ENCODE data around the gene NR1D1. TPM values are rescaled to one million over a fixed set of nuclear protein-coding genes. Genes with fewer than 3 reads are reported as not detected.

NR1D1 gene
- total and polyA plus RNA-seq, 2 of the 13 experiments (the other 11 are each of a cell fraction or from before 2014, with no cell fraction given), result 2.1 to 2.7 TPM

GRCh38 chr17:40100419-40100668 is at the start of gene NR1D1 (continued):
- TF ChIP-seq REXO4 (CRISPR knock-in tag; IDR thresholded peaks at IDR 0.05; ENCODE audit: borderline replicate concordance) (no peak), KLF9 (CRISPR knock-in tag; IDR thresholded peaks at IDR 0.05; ENCODE audit: low read depth) (0 out of 2 replicates have a peak, but pooled peaks have one; percentile 74), ZNF20 (CRISPR knock-in tag; IDR thresholded peaks at IDR 0.05) (no peak), ZNF10 (CRISPR knock-in tag; IDR thresholded peaks at IDR 0.05; ENCODE audit: borderline replicate concordance, low read depth) (no peak), ZNF275 (CRISPR knock-in tag; IDR thresholded peaks at IDR 0.05; ENCODE audit: borderline replicate concordance) (no peak), RNF2 (conservative IDR thresholded peaks at IDR 0.05; ENCODE audit: low read depth) (peak; percentile 75), ZNF33B (CRISPR knock-in tag; IDR thresholded peaks at IDR 0.05) (no peak), HBP1 (CRISPR knock-in tag; IDR thresholded peaks at IDR 0.05; ENCODE audit: low read depth) (no peak), HOXD1 (CRISPR knock-in tag; IDR thresholded peaks at IDR 0.05) (no peak), ZNF260 (CRISPR knock-in tag; IDR thresholded peaks at IDR 0.05; ENCODE audit: borderline replicate concordance, low read depth) (0 out of 2 replicates have a peak, but pooled peaks have one; percentile 48), HOXA5 (CRISPR knock-in tag; IDR thresholded peaks at IDR 0.05) (no peak), NCOR1 (IDR thresholded peaks at IDR 0.05; ENCODE audit: borderline replicate concordance, low read length) (no peak), ZNF619 (CRISPR knock-in tag; IDR thresholded peaks at IDR 0.05) (no peak; the same call in 1 of the 2 replicates), NCOA2 (CRISPR knock-in tag; IDR thresholded peaks at IDR 0.05) (no peak), ZNF180 (CRISPR knock-in tag; IDR thresholded peaks at IDR 0.05; ENCODE audit: borderline replicate concordance, low read depth) (no peak), ZNF660 (CRISPR knock-in tag; IDR thresholded peaks at IDR 0.05; ENCODE audit: borderline replicate concordance, low read depth) (no peak), ZNF30 (CRISPR knock-in tag; IDR thresholded peaks at IDR 0.05) (no peak), POLR2G (IDR thresholded peaks at IDR 0.05; ENCODE audit: low read depth, low read length) (peak; percentile 64)
- TF ChIP-seq, protein P1, sequence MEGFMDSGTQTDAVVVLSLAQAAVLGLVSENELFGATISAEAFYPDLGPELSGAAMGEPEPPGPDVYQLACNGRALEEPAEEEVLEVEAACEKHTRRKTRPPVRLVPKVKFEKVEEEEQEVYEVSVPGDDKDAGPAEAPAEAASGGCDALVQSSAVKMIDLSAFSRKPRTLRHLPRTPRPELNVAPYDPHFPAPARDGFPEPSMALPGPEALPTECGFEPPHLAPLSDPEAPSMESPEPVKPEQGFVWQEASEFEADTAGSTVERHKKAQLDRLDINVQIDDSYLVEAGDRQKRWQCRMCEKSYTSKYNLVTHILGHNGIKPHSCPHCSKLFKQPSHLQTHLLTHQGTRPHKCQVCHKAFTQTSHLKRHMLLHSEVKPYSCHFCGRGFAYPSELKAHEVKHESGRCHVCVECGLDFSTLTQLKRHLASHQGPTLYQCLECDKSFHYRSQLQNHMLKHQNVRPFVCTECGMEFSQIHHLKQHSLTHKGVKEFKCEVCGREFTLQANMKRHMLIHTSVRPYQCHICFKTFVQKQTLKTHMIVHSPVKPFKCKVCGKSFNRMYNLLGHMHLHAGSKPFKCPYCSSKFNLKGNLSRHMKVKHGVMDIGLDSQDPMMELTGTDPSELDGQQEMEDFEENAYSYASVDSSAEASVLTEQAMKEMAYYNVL (CRISPR knock-in tag; IDR thresholded peaks at IDR 0.05; ENCODE audit: borderline replicate concordance), result no peak
- TF ChIP-seq, protein P2, sequence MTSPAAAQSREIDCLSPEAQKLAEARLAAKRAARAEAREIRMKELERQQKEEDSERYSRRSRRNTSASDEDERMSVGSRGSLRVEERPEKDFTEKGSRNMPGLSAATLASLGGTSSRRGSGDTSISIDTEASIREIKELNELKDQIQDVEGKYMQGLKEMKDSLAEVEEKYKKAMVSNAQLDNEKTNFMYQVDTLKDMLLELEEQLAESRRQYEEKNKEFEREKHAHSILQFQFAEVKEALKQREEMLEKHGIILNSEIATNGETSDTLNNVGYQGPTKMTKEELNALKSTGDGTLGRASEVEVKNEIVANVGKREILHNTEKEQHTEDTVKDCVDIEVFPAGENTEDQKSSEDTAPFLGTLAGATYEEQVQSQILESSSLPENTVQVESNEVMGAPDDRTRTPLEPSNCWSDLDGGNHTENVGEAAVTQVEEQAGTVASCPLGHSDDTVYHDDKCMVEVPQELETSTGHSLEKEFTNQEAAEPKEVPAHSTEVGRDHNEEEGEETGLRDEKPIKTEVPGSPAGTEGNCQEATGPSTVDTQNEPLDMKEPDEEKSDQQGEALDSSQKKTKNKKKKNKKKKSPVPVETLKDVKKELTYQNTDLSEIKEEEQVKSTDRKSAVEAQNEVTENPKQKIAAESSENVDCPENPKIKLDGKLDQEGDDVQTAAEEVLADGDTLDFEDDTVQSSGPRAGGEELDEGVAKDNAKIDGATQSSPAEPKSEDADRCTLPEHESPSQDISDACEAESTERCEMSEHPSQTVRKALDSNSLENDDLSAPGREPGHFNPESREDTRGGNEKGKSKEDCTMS (CRISPR knock-in tag; conservative IDR thresholded peaks at IDR 0.05), result no peak
- TF ChIP-seq, protein P3, sequence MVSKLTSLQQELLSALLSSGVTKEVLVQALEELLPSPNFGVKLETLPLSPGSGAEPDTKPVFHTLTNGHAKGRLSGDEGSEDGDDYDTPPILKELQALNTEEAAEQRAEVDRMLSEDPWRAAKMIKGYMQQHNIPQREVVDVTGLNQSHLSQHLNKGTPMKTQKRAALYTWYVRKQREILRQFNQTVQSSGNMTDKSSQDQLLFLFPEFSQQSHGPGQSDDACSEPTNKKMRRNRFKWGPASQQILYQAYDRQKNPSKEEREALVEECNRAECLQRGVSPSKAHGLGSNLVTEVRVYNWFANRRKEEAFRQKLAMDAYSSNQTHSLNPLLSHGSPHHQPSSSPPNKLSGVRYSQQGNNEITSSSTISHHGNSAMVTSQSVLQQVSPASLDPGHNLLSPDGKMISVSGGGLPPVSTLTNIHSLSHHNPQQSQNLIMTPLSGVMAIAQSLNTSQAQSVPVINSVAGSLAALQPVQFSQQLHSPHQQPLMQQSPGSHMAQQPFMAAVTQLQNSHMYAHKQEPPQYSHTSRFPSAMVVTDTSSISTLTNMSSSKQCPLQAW (CRISPR knock-in tag; IDR thresholded peaks at IDR 0.05), result no peak
- TF ChIP-seq, protein P4, sequence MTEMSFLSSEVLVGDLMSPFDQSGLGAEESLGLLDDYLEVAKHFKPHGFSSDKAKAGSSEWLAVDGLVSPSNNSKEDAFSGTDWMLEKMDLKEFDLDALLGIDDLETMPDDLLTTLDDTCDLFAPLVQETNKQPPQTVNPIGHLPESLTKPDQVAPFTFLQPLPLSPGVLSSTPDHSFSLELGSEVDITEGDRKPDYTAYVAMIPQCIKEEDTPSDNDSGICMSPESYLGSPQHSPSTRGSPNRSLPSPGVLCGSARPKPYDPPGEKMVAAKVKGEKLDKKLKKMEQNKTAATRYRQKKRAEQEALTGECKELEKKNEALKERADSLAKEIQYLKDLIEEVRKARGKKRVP (CRISPR knock-in tag; IDR thresholded peaks at IDR 0.05), result no peak; a peak in 1 of 4 replicates
